CD4-positive, alpha-beta T cell treated with Interleukin-1 beta for 1 hour (primary cell): ENCODE results near the gene GMNN.

ENCODE experiments used
- DNase-seq, 2 donors: peaks; one replicate each; pipeline ENCODE4 v3.0.0-alpha.2; 2020 to 2022

Gene GMNN

GRCh38 chr6:24818346-24818745, 43.6 kb downstream of the GMNN start:
- DNase-seq = no peak

- DNase-seq = no peak
These were observed 47.2 kb downstream of the GMNN start for GRCh38 chr6:24821860-24822444.

DNA sequence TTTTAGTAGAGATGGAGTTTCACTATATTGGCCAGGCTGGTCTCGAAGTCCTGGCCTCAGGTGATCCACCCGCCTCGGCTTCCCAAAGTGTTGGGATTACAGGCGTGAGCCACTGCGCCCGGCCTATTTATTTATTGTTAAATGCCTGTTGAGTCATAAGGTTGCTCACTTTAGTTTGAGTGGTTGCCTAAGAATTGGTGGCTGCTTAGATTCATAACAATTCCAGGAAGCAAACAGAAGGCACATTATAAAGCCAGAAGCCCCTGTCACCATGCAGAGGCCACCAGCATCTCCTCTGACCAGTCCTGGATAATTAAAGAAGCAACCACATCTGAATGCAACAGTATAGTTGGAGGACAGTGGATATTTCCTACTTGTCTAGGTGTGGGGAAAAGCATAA, 48.0 kb downstream of the GMNN start:
- no peak for DNase-seq

- no peak for DNase-seq
These were observed 48.4 kb downstream of the GMNN start for GRCh38 chr6:24823185-24823584.

GRCh38 chr6:24824142-24824938, 49.6 kb downstream of the GMNN start:
- no peak for DNase-seq

DNA sequence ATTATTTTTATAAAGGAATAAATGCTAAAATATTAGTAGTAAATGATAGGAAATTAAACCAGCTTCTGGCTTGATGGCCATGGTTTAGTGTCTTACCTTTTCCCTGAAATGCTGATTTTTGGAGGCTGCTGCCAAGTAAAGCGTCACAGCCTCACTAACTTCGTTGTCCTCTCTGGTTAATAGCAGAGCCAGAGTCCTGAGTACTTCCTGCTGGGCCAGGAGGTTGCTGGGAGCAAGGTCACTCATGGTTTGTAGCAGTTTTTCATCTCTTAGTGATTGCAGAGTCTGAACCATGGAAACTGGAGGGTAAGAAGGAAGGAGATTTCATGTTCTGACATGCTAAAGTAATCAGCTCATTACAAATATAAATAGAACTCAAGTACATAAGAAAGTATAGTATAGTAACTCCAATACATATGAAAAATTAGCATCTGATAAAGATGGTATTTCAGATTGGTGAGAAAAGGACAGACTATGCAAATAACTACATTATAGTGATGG, 50.4 kb downstream of the GMNN start:
- no peak for DNase-seq

- DNase-seq = no peak
These were observed 52.4 kb downstream of the GMNN start for GRCh38 chr6:24827162-24827561.

DNA sequence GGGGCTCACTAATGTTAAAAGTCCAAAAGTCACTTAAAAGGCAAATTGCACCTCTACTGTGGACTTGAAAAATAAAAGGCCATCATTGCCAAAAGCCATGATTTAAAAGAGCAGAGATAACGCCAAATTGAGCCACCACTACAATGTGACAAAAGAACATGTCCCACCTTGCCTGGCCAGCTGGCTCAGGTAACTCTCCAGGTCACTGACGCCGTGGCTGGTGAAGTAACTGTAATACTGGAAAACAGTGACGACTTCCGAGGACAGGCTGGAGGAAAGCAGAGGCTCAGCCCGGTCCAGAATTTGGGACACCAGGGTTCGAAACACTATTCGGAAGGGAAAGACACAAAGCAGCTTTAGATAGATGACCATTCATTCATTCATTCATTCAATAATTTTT, 53.2 kb downstream of the GMNN start:
- DNase-seq = no peak

GRCh38 chr6:24829657-24830056, 54.9 kb downstream of the GMNN start:
- DNase-seq = no peak

- DNase-seq = no peak
These were observed 57.3 kb downstream of the GMNN start for GRCh38 chr6:24831771-24832716.

DNA sequence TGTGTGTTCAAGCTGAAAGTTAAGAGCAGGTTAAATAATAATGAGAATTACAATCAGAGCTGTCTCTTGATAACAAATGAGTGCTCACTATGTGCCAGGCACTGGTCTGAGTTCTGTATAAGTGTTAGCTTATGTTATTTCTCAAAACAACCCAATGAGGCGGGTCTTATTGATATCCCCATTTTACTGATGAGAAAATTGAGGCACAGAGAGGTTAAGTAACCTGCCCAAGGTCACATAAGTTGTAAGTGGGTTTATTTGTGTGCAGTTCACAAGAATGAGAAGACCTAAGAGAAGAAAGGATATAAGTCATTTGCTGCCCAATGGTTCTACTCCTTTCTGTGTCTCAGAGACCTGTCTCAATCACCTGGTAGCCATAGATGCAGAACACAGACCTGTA, 58.1 kb downstream of the GMNN start:
- DNase-seq = no peak

DNA sequence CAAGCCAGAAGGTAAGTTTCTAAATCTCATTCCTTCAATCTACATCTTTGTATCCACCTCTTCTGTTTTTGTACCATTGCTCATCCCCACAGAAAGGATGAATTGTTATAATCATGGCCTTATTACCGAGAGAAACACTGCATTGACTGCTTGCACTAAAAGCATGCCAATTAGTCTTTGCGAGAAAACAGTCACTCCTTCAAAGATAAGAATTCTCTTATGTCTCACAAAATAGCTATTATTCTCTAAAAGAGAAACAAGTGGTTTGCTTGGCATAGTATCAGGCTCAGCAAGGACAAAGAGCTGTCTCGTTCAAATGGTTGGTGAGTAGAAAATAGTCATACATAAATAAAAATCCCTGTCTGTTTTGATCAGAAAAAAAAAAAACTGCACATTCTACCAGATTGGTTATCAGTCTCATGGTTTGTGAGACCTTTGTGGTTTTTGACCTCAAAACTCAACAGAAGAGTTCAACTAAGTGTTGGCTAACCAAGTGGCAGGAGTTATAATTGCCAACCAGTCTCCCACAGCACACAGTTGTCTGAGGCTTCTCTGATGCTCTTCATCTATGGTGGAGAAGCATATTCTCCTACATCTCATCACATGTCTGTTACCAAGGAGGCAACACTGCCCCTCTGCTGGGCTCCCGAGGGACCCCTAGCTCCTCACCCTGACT, 59.1 kb downstream of the GMNN start:
- DNase-seq = no peak
